ENCODE results near the gene NRN1L. TPM values are rescaled to one million over a fixed set of nuclear protein-coding genes. Genes with fewer than 3 reads are reported as not detected.

The NRN1L gene
- total and polyA plus RNA-seq, 7 donors: 1.1 TPM; not detected in 6

DNA sequence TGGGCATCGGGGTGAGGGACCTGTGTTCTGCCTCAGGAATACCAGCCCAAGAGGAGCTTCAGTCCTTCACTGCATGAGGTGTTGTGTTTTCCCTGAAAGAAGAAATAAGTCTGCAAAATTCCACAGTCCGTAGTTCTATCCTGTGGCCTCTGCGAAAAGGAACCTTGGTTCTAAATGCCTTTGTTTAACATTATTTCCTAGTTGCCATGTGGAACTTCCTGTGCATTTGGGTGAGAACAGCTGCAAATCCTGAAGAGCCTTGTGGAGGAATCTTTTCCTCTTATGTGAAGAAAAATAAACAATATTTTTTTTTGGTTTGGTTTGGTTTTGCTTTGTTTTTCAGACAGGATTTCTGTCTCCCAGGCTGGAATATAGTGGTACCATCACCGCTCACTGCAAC is 18.1 kb downstream of the NRN1L start:
- Histone ChIP-seq H3K27me3 (no peaks in the 10 kb centered on the region), H3K36me3 (peaks cover 0 to 11% (median 0%) of the 10 kb centered on the region in 4 donors), H3K9me3 (no peaks in the 10 kb centered on the region), H3K4me3 (no peak overlapping the region), H3K27ac (no peak overlapping the region), H3K4me1 (no peaks in the 10 kb centered on the region)
- intact Hi-C loops (cut with DNase I): no loop called here
- DNase-seq: no peak
- 83 to 88% methylated on average over 4 of the region's 4 CpGs for WGBS, 2 donors
- TF ChIP-seq, protein P1, sequence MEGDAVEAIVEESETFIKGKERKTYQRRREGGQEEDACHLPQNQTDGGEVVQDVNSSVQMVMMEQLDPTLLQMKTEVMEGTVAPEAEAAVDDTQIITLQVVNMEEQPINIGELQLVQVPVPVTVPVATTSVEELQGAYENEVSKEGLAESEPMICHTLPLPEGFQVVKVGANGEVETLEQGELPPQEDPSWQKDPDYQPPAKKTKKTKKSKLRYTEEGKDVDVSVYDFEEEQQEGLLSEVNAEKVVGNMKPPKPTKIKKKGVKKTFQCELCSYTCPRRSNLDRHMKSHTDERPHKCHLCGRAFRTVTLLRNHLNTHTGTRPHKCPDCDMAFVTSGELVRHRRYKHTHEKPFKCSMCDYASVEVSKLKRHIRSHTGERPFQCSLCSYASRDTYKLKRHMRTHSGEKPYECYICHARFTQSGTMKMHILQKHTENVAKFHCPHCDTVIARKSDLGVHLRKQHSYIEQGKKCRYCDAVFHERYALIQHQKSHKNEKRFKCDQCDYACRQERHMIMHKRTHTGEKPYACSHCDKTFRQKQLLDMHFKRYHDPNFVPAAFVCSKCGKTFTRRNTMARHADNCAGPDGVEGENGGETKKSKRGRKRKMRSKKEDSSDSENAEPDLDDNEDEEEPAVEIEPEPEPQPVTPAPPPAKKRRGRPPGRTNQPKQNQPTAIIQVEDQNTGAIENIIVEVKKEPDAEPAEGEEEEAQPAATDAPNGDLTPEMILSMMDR (IDR thresholded peaks at IDR 0.05): no peak
- no peak for TF ChIP-seq POLR2AphosphoS5 (IDR thresholded peaks at IDR 0.05)
- TF ChIP-seq POLR2A (IDR thresholded peaks at IDR 0.05): no peak
- no peak for TF ChIP-seq EP300 (IDR thresholded peaks at IDR 0.05)

DNA sequence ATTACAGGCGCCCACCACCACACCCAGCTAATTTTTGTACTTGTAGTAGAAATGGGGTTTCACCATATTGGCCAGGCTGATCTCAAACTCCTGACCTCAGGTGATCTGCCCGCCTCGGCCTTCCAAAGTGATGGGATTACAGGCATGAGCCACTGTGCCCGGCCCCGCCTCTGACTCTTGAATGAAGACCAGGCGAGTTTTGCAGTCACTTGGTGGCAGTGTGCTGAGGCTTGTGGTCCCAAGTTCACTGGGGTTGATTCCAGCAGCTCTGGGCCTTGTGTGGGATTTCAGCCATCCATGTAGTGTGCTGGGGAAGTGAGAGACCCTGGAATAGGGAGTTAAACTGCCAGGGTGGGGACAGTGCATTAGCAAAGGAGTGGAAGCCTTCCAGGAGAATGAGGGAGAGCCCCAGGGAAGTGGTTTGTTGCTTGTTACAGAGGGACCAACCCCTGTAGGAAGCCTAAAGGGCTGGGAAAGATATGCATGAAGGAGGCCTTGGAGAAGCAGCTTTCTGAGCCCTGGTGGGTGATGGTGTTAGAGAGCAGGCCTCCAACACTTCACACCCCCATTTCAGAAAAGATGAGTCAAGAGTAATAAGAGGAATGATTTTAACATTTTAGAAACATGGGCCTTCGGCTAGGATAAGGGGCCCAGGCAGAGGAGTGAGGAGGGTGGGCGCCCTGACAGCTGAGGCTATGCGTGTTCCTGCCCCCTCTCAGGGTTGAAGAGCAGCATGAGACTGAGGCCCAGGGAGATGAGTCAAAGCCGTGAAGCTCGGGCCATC is 22.9 kb downstream of the NRN1L start:
- WGBS, 2 donors: 92% methylated on average over 11 of the region's 11 CpGs
- H3K27ac ChIP-seq: no peak overlapping the region
- TF ChIP-seq, protein P1 (IDR thresholded peaks at IDR 0.05): no peak
- TF ChIP-seq EP300 (IDR thresholded peaks at IDR 0.05) (no peak), POLR2A (IDR thresholded peaks at IDR 0.05) (no peak), POLR2AphosphoS5 (IDR thresholded peaks at IDR 0.05) (no peak)
- peaks cover 0 to 47% (median 19%) of the 10 kb centered on the region in 4 donors for H3K36me3 ChIP-seq
- H3K4me3 ChIP-seq: no peak overlapping the region
- intact Hi-C loops (cut with DNase I): no loop called here
- peaks cover 0 to 4% (median 0%) of the 10 kb centered on the region in 4 donors for H3K4me1 ChIP-seq
- no peaks in the 10 kb centered on the region for H3K27me3 ChIP-seq
- no peak for DNase-seq
- H3K9me3 ChIP-seq: no peaks in the 10 kb centered on the region

DNA sequence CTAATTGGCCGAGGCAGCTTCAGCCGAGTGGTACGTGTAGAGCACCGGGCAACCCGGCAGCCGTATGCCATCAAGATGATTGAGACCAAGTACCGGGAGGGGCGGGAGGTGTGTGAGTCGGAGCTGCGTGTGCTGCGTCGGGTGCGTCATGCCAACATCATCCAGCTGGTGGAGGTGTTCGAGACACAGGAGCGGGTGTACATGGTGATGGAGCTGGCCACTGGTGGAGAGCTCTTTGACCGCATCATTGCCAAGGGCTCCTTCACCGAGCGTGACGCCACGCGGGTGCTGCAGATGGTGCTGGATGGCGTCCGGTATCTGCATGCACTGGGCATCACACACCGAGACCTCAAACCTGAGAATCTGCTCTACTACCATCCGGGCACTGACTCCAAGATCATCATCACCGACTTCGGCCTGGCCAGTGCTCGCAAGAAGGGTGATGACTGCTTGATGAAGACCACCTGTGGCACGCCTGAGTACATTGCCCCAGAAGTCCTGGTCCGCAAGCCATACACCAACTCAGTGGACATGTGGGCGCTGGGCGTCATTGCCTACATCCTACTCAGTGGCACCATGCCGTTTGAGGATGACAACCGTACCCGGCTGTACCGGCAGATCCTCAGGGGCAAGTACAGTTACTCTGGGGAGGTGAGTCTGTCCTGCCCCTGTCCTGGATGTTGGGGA is 24.5 kb downstream of the NRN1L start:
- Histone ChIP-seq H3K27me3 (no peaks in the 10 kb centered on the region), H3K4me1 (peaks cover 0 to 4% (median 0%) of the 10 kb centered on the region in 4 donors), H3K9me3 (no peaks in the 10 kb centered on the region), H3K36me3 (peaks cover 0 to 47% (median 20%) of the 10 kb centered on the region in 4 donors), H3K27ac (no peak overlapping the region), H3K4me3 (no peak overlapping the region)
- intact Hi-C loops (cut with DNase I): no loop called here
- TF ChIP-seq POLR2AphosphoS5 (IDR thresholded peaks at IDR 0.05) (no peak), POLR2A (IDR thresholded peaks at IDR 0.05) (no peak), EP300 (IDR thresholded peaks at IDR 0.05) (no peak)
- TF ChIP-seq, protein P1 (IDR thresholded peaks at IDR 0.05): no peak
- DNase-seq: no peak
- WGBS, 2 donors: 97% methylated on average over 36 of the region's 36 CpGs

DNA sequence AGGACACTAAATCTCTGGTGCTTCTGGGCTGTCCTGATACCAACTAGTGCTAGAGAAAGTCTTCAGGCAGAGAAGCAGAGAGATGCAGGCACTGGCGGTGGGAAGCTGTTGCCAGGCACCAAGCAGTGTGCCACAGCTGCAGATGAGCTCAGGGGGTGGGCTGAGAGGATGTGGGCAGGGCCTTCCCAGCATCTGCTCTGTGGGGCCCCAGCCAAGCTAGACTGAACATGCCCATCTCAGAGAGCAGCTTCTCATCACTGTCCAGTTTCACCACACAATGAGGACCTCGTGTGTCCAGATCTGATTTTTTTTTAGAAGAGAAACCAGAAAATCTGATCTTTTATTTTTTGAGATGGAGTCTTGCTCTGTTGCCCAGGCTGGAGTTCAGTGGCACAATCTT is 25.5 kb downstream of the NRN1L start:
- Histone ChIP-seq H3K36me3 (peaks cover 0 to 47% (median 20%) of the 10 kb centered on the region in 4 donors), H3K9me3 (no peaks in the 10 kb centered on the region), H3K4me3 (no peak overlapping the region), H3K4me1 (peaks cover 0 to 4% (median 0%) of the 10 kb centered on the region in 4 donors), H3K27ac (no peak overlapping the region), H3K27me3 (no peaks in the 10 kb centered on the region)
- 59 to 74% methylated on average over 2 of the region's 2 CpGs for WGBS, 2 donors
- intact Hi-C loops (cut with DNase I): no loop called here
- DNase-seq: no peak
- TF ChIP-seq EP300 (IDR thresholded peaks at IDR 0.05) (no peak), POLR2AphosphoS5 (IDR thresholded peaks at IDR 0.05) (no peak), POLR2A (IDR thresholded peaks at IDR 0.05) (no peak)
- TF ChIP-seq, protein P1 (IDR thresholded peaks at IDR 0.05): no peak
